Neuronal stem cell (in vitro differentiated cells): ENCODE results near the gene GPR33.

Source experiments
- DNase-seq: peaks from one replicate; pipeline ENCODE4 v3.0.0-alpha.2; 2013; ENCODE audit warnings: low spot score
- H2AFZ ChIP-seq: one replicate; pipeline ENCODE4 v1.6.1; 2013; ENCODE audit warnings: mild to moderate bottlenecking, low read length, inconsistent platforms
- H2AK5ac ChIP-seq: 2 replicates; pipeline ENCODE4 v1.6.1; 2013; ENCODE audit warnings: low read depth, mild to moderate bottlenecking, inconsistent platforms, low read length, moderate library complexity, mixed read lengths
- H2BK120ac ChIP-seq: 2 replicates; pipeline ENCODE4 v1.6.1; 2013; ENCODE audit warnings: low read depth, mild to moderate bottlenecking, inconsistent platforms, low read length, moderate library complexity, mixed read lengths
- H2BK12ac ChIP-seq: one replicate; pipeline ENCODE4 v1.6.1; 2013; ENCODE audit warnings: low read length, inconsistent platforms
- H2BK15ac ChIP-seq: 2 replicates; pipeline ENCODE4 v1.6.1; 2013; ENCODE audit warnings: mild to moderate bottlenecking, low read length, inconsistent platforms, mixed read lengths
- H2BK5ac ChIP-seq: one replicate; pipeline ENCODE4 v1.6.1; 2013; ENCODE audit warnings: inconsistent platforms, mild to moderate bottlenecking, low read length, moderate library complexity
- H3K14ac ChIP-seq: one replicate; pipeline ENCODE4 v1.6.1; 2013; ENCODE audit warnings: low read length, inconsistent platforms
- H3K18ac ChIP-seq: 2 replicates; pipeline ENCODE4 v1.6.1; 2013; ENCODE audit warnings: low read length, inconsistent platforms
- H3K23ac ChIP-seq: 2 replicates; pipeline ENCODE4 v1.6.1; 2013; ENCODE audit warnings: low read depth, mild to moderate bottlenecking, mixed read lengths, low read length, inconsistent platforms; ENCODE audit not compliant: poor library complexity
- H3K27ac ChIP-seq: replicated peaks from 3 replicates; pipeline ENCODE4 v1.5.1; 2013; ENCODE audit warnings: low read length, inconsistent platforms
- H3K27me3 ChIP-seq, 3 experiments: 2 replicates each; pipeline ENCODE4 v1.6.1; 2013; ENCODE audit warnings: low read length in 3 of 3, mild to moderate bottlenecking in 2 of 3, inconsistent platforms in 1 of 3, low read depth in 1 of 3, mixed read lengths in 1 of 3, moderate library complexity in 1 of 3; ENCODE audit not compliant: control insufficient read depth in 3 of 3, insufficient read depth in 3 of 3
- H3K36me3 ChIP-seq, 2 donors: replicated peaks in 1 of 2; 2 replicates each; pipeline ENCODE4 v1.6.1; 2013; ENCODE audit warnings: low read length in 2 of 2; ENCODE audit not compliant: control insufficient read depth in 2 of 2, insufficient read depth in 2 of 2
- H3K4ac ChIP-seq: 2 replicates; pipeline ENCODE4 v1.6.1; 2013; ENCODE audit warnings: inconsistent platforms, mild to moderate bottlenecking, low read length, moderate library complexity
- H3K4me1 ChIP-seq, 2 donors: 1 replicate in 1 of 2; 2 replicates in 1 of 2; pipeline ENCODE4 v1.6.1; 2013; ENCODE audit warnings: low read length in 2 of 2, low read depth in 1 of 2; ENCODE audit not compliant: control insufficient read depth in 2 of 2, insufficient read depth in 1 of 2
- H3K4me2 ChIP-seq: one replicate; pipeline ENCODE4 v1.6.1; 2013; ENCODE audit warnings: mild to moderate bottlenecking, low read length, inconsistent platforms; ENCODE audit not compliant: insufficient read depth, poor library complexity, severe bottlenecking
- H3K4me3 ChIP-seq, 2 donors: 2 replicates each; pipeline ENCODE4 v1.5.1; 2013; ENCODE audit warnings: low read length in 2 of 2, mild to moderate bottlenecking in 2 of 2, inconsistent platforms in 1 of 2, moderate library complexity in 1 of 2
- H3K79me1 ChIP-seq: one replicate; pipeline ENCODE4 v1.6.1; 2013; ENCODE audit warnings: low read depth, mild to moderate bottlenecking, inconsistent platforms, low read length, moderate library complexity
- H3K9ac ChIP-seq: one replicate; pipeline ENCODE4 v1.6.1; 2013; ENCODE audit warnings: mild to moderate bottlenecking, low read depth, low read length, inconsistent platforms; ENCODE audit not compliant: poor library complexity
- H3K9me3 ChIP-seq, 2 donors: replicated peaks in 1 of 2; 2 replicates each; pipeline versions ENCODE3 to v1.6.1; 2013; ENCODE audit warnings: low read length in 2 of 2, mild to moderate bottlenecking in 2 of 2, inconsistent platforms in 1 of 2, low read depth in 1 of 2, mixed read lengths in 1 of 2, moderate library complexity in 1 of 2; ENCODE audit not compliant: control insufficient read depth in 2 of 2, insufficient read depth in 1 of 2
- H4K8ac ChIP-seq: one replicate; pipeline ENCODE4 v1.6.1; 2013; ENCODE audit warnings: low read depth, mild to moderate bottlenecking, inconsistent platforms, low read length, moderate library complexity
- H4K91ac ChIP-seq: one replicate; pipeline ENCODE4 v1.6.1; 2013; ENCODE audit warnings: low read length, low read depth, mild to moderate bottlenecking, inconsistent platforms; ENCODE audit not compliant: poor library complexity
- WGBS, 2 donors: extraction: QIAGEN DNeasy Blood & Tissue Kit; methylation state at CpG; one replicate each; pipeline ENCODE4 v1.1.7; 2013; ENCODE audit warnings: missing lambda C conversion rate in 2 of 2, mixed read lengths in 1 of 2; ENCODE audit not compliant: insufficient read length in 2 of 2, insufficient replicate concordance in 1 of 2; ENCODE audit errors: extremely low coverage in 2 of 2; 5-methylcytosine and 5-hydroxymethylcytosine counted together

The GPR33 gene

GRCh38 chr14:31479027-31479426 is 8.8 kb downstream of the GPR33 start:
- no peak overlapping the region for H3K23ac ChIP-seq
- no peak overlapping the region for H3K4me3 ChIP-seq
- DNase-seq, result no peak
- no peak overlapping the region for H2BK12ac ChIP-seq
- no peak overlapping the region for H4K91ac ChIP-seq
- H3K27me3 ChIP-seq, result no peaks in the 10 kb centered on the region
- no peaks in the 10 kb centered on the region for H3K9me3 ChIP-seq
- H3K18ac ChIP-seq, result no peak overlapping the region
- no peak overlapping the region for H2BK120ac ChIP-seq
- no peak overlapping the region for H2BK15ac ChIP-seq
- H3K36me3 ChIP-seq, result no peaks in the 10 kb centered on the region
- H3K4me1 ChIP-seq, result no peaks in the 10 kb centered on the region
- H3K4ac ChIP-seq, result no peak overlapping the region
- H4K8ac ChIP-seq, result no peak overlapping the region
- no peaks in the 10 kb centered on the region for H3K79me1 ChIP-seq
- H2AK5ac ChIP-seq, result no peak overlapping the region
- H3K27ac ChIP-seq, result no peak overlapping the region
- H3K4me2 ChIP-seq, result no peak overlapping the region
- H3K9ac ChIP-seq, result no peak overlapping the region
- no CpG with 5 or more reads among the region's 3 CpGs for WGBS, 2 donors
- H2AFZ ChIP-seq, result no peak overlapping the region
- no peak overlapping the region for H3K14ac ChIP-seq
- no peak overlapping the region for H2BK5ac ChIP-seq

- Histone ChIP-seq H2AFZ (no peak overlapping the region), H3K4ac (no peak overlapping the region), H3K14ac (no peak overlapping the region), H2BK12ac (no peak overlapping the region), H4K8ac (no peak overlapping the region), H3K79me1 (no peaks in the 10 kb centered on the region), H3K27me3 (no peaks in the 10 kb centered on the region), H3K36me3 (no peaks in the 10 kb centered on the region), H3K18ac (no peak overlapping the region), H3K4me2 (no peak overlapping the region), H3K4me1 (no peaks in the 10 kb centered on the region), H3K9ac (no peak overlapping the region), H3K9me3 (no peaks in the 10 kb centered on the region), H2BK5ac (no peak overlapping the region), H2BK120ac (no peak overlapping the region), H3K23ac (no peak overlapping the region), H2BK15ac (no peak overlapping the region), H2AK5ac (no peak overlapping the region), H3K27ac (no peak overlapping the region), H4K91ac (no peak overlapping the region), H3K4me3 (no peak overlapping the region)
- no peak for DNase-seq
- WGBS, 2 donors, result no CpG with 5 or more reads among the region's 6 CpGs
Observed at GRCh38 chr14:31477248-31477647, 10.6 kb downstream of the GPR33 start.

- H3K4me2 ChIP-seq, result no peak overlapping the region
- H3K14ac ChIP-seq, result no peak overlapping the region
- H3K9ac ChIP-seq, result no peak overlapping the region
- no peaks in the 10 kb centered on the region for H3K9me3 ChIP-seq
- H2BK15ac ChIP-seq, result no peak overlapping the region
- H2BK120ac ChIP-seq, result no peak overlapping the region
- no peak overlapping the region for H2AK5ac ChIP-seq
- H4K91ac ChIP-seq, result no peak overlapping the region
- WGBS, 2 donors, result no CpG with 5 or more reads among the region's 4 CpGs
- H3K27me3 ChIP-seq, result no peaks in the 10 kb centered on the region
- no peak for DNase-seq
- H4K8ac ChIP-seq, result no peak overlapping the region
- no peak overlapping the region for H3K27ac ChIP-seq
- H3K4ac ChIP-seq, result no peak overlapping the region
- H2BK12ac ChIP-seq, result no peak overlapping the region
- no peak overlapping the region for H3K23ac ChIP-seq
- no peaks in the 10 kb centered on the region for H3K79me1 ChIP-seq
- H2AFZ ChIP-seq, result no peak overlapping the region
- H3K4me3 ChIP-seq, result no peak overlapping the region
- no peak overlapping the region for H2BK5ac ChIP-seq
- no peak overlapping the region for H3K18ac ChIP-seq
- no peaks in the 10 kb centered on the region for H3K4me1 ChIP-seq
- no peaks in the 10 kb centered on the region for H3K36me3 ChIP-seq
Observed at GRCh38 chr14:31476131-31476866, 11.5 kb downstream of the GPR33 start.

GRCh38 chr14:31466554-31466953 is 21.3 kb downstream of the GPR33 start:
- Histone ChIP-seq H3K27me3 (no peaks in the 10 kb centered on the region), H3K18ac (no peak overlapping the region), H3K9me3 (no peaks in the 10 kb centered on the region), H2BK120ac (no peak overlapping the region), H2AFZ (no peak overlapping the region), H3K4me2 (no peak overlapping the region), H4K91ac (no peak overlapping the region), H4K8ac (no peak overlapping the region), H3K4ac (no peak overlapping the region), H3K36me3 (no peaks in the 10 kb centered on the region), H3K14ac (no peak overlapping the region), H3K4me1 (no peaks in the 10 kb centered on the region), H3K27ac (no peak overlapping the region), H2AK5ac (no peak overlapping the region), H3K9ac (no peak overlapping the region), H3K23ac (no peak overlapping the region), H2BK15ac (no peak overlapping the region), H3K79me1 (no peaks in the 10 kb centered on the region), H2BK12ac (no peak overlapping the region), H2BK5ac (no peak overlapping the region), H3K4me3 (no peak overlapping the region)
- DNase-seq, result no peak
- no CpG with 5 or more reads among the region's 6 CpGs for WGBS, 2 donors
